ENCODE results near the gene TLNRD1.

DNA sequence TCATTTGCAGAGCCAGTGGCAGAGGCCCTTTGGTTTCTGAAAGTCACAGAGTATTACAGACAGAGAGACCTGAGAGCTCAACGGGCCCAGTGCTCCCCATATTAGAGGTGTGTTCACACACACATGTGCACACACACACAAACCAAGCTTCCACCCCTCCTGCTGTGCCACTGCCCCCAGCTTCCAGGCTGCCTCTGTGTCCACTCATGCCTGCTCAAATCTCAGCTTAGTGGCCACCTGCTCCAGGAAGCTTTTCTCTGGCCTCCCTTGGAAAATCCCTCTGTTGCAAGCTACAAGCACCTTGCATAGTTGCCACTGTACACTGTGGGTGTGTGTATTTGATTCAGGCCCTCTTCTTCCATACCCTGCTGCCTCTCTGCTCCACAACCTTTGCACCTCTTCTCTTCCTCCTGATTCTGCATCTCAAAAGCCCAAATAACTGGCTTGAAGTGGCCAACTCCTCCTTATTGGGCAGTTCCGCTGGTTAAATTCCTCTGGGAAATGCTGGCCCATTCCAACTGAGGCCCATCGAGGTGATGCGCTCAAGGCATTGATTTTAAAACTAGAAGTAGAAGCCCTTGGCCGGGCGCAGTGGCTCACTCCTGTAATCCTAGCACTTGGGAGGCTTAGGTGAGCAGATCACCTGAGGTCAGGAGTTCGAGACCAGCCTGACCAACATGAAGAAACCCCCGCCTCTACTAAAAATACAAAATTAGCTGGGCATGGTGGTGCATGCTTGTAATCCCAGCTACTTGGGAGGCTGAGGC is 34.1 kb upstream of the TLNRD1 start:
- TF ChIP-seq, protein P1, sequence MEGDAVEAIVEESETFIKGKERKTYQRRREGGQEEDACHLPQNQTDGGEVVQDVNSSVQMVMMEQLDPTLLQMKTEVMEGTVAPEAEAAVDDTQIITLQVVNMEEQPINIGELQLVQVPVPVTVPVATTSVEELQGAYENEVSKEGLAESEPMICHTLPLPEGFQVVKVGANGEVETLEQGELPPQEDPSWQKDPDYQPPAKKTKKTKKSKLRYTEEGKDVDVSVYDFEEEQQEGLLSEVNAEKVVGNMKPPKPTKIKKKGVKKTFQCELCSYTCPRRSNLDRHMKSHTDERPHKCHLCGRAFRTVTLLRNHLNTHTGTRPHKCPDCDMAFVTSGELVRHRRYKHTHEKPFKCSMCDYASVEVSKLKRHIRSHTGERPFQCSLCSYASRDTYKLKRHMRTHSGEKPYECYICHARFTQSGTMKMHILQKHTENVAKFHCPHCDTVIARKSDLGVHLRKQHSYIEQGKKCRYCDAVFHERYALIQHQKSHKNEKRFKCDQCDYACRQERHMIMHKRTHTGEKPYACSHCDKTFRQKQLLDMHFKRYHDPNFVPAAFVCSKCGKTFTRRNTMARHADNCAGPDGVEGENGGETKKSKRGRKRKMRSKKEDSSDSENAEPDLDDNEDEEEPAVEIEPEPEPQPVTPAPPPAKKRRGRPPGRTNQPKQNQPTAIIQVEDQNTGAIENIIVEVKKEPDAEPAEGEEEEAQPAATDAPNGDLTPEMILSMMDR (IDR thresholded peaks at IDR 0.05) = no peak
- TF ChIP-seq POLR2A (IDR thresholded peaks at IDR 0.05) = no peak
- no peak for TF ChIP-seq POLR2AphosphoS5 (IDR thresholded peaks at IDR 0.05)

Measured in transverse colon (tissue), 4 donors.